Hematopoietic multipotent progenitor cell treated with erythropoietin and hydrocortisone succinate and interleukin-3 and kit ligand, for 8 days (in vitro differentiated cells): Measurements from ENCODE around the gene RNFT2.
A peak's percentile ranks its signal among the peaks of the same experiment; 100 is the strongest.

Experiments
- DNase-seq: peaks from one replicate; pipeline ENCODE4 v3.0.0-alpha.2; 2015

Gene RNFT2

GRCh38 chr12:116880213-116880816 lies 142.2 kb downstream of the RNFT2 start:
- DNase-seq, result peak; percentile 5

GRCh38 chr12:116880817-116881324 lies 142.8 kb downstream of the RNFT2 start:
- peak; percentile 31 for DNase-seq

- DNase-seq, result no peak
Measured at GRCh38 chr12:116881325-116881876, 143.3 kb downstream of the RNFT2 start, which contains the start of gene HRK. Gene HRK, minus strand, starts transcription at chr12:116881441. Its CDS starts 134 bp downstream, at chr12:116881307.

- DNase-seq, result no peak
Measured at GRCh38 chr12:116881877-116882507, 143.9 kb downstream of the RNFT2 start.

- DNase-seq, result peak; percentile 19
Measured at GRCh38 chr12:116882742-116883141, 144.6 kb downstream of the RNFT2 start.

- no peak for DNase-seq
Measured at GRCh38 chr12:116884871-116885270, 146.8 kb downstream of the RNFT2 start.

GRCh38 chr12:116885491-116885890 lies 147.4 kb downstream of the RNFT2 start:
- DNase-seq, result peak; percentile 16

- DNase-seq, result no peak
Measured at GRCh38 chr12:116887244-116887643, 149.1 kb downstream of the RNFT2 start.

- no peak for DNase-seq
Measured at GRCh38 chr12:116887897-116888296, 149.8 kb downstream of the RNFT2 start.

- DNase-seq, result no peak
Measured at GRCh38 chr12:116890330-116890729, 152.2 kb downstream of the RNFT2 start.

- DNase-seq, result no peak
Measured at GRCh38 chr12:116891019-116891418, 152.9 kb downstream of the RNFT2 start.

- DNase-seq, result no peak
Measured at GRCh38 chr12:116892349-116893140, 154.4 kb downstream of the RNFT2 start.

- no peak for DNase-seq
Measured at GRCh38 chr12:116894913-116895312, 156.8 kb downstream of the RNFT2 start.

GRCh38 chr12:116896411-116896924 lies 158.4 kb downstream of the RNFT2 start:
- DNase-seq, result no peak

GRCh38 chr12:116897476-116897875 lies 159.4 kb downstream of the RNFT2 start:
- DNase-seq, result no peak

- no peak for DNase-seq
Measured at GRCh38 chr12:116898669-116899068, 160.6 kb downstream of the RNFT2 start.

GRCh38 chr12:116901612-116902011 lies 163.5 kb downstream of the RNFT2 start:
- no peak for DNase-seq
